HepG2 (cell line): ENCODE results near the gene DCAKD. TPM values are rescaled to one million over a fixed set of nuclear protein-coding genes. Genes with fewer than 3 reads are reported as not detected.

Experiments
- EHMT2 ChIP-seq: fragments of 200-600 bp; sonication (generic); IDR thresholded peaks from 2 replicates; pipeline ENCODE4 v1.7.0; 2017; ENCODE audit warnings: antibody characterized with exemption, low read depth, low read length, borderline replicate concordance
- HNF4G ChIP-seq, 2 experiments: sonication (generic) in 1 of 2; formaldehyde crosslinking in 1 of 2; IDR thresholded peaks; 2 replicates each; pipeline versions ENCODE4 v1.4.0 to v1.6.1; 2011 to 2020; ENCODE audit warnings: borderline replicate concordance in 2 of 2, low read depth in 2 of 2, mild to moderate bottlenecking in 2 of 2, low read length in 1 of 2, missing genetic modification reagents in 1 of 2, moderate library complexity in 1 of 2
- KDM4B ChIP-seq: sonication (generic); formaldehyde crosslinking; IDR thresholded peaks from 2 replicates; pipeline ENCODE4 v1.4.0; 2020; ENCODE audit warnings: missing genetic modification reagents
- MAFK ChIP-seq, 2 experiments: IDR thresholded peaks in 1 of 2; conservative IDR thresholded peaks in 1 of 2; 2 replicates each; pipeline ENCODE4 v1.6.1; 2011; ENCODE audit warnings: improper control_type of control experiment in 2 of 2, low read length in 2 of 2
- MTA3 ChIP-seq: sonication (generic); formaldehyde crosslinking; IDR thresholded peaks from 2 replicates; pipeline ENCODE4 v1.4.0; 2020; ENCODE audit warnings: missing genetic modification reagents
- NRL ChIP-seq: sonication (generic); formaldehyde crosslinking; IDR thresholded peaks from 2 replicates; pipeline ENCODE4 v1.5.0; 2020; ENCODE audit warnings: missing genetic modification reagents, mild to moderate bottlenecking, moderate library complexity, borderline replicate concordance
- PRPF4 ChIP-seq: fragments of 200-400 bp; formaldehyde crosslinking; IDR thresholded peaks from 2 replicates; pipeline ENCODE4 v1.6.1; 2016; ENCODE audit warnings: low read length, low read depth; ENCODE audit not compliant: poor library complexity, severe bottlenecking
- TP53 ChIP-seq: sonication (generic); formaldehyde crosslinking; conservative IDR thresholded peaks from 2 replicates; pipeline ENCODE4 v1.4.0; 2020; ENCODE audit warnings: missing genetic modification reagents
- ZBTB38 ChIP-seq: sonication (generic); formaldehyde crosslinking; IDR thresholded peaks from 2 replicates; pipeline ENCODE4 v1.5.1; 2020; ENCODE audit warnings: mild to moderate bottlenecking, missing genetic modification reagents
- ZMYM3 ChIP-seq: sonication (generic); formaldehyde crosslinking; IDR thresholded peaks from 2 replicates; pipeline ENCODE4 v1.5.1; 2020; ENCODE audit warnings: mild to moderate bottlenecking, missing genetic modification reagents
- ZNF20 ChIP-seq: sonication (generic); formaldehyde crosslinking; IDR thresholded peaks from 2 replicates; pipeline ENCODE4 v1.4.0; 2020; ENCODE audit warnings: mild to moderate bottlenecking, moderate library complexity, missing genetic modification reagents
- ZNF276 ChIP-seq: sonication (generic); formaldehyde crosslinking; IDR thresholded peaks from 2 replicates; pipeline ENCODE4 v1.4.0; 2020; ENCODE audit warnings: mild to moderate bottlenecking, low read depth, missing genetic modification reagents
- ZNF720 ChIP-seq: sonication (generic); formaldehyde crosslinking; IDR thresholded peaks from 2 replicates; pipeline ENCODE4 v1.4.0; 2020; ENCODE audit warnings: missing genetic modification reagents
- polyA plus RNA-seq, 8 experiments: library from polyadenylated mRNA; depleted of rRNA in 3 of 8; stranded (reverse) in 7 of 8; unstranded in 1 of 8; fragments of >200 nt; fragmentation: Illumina TruSeq in 4 of 8; extraction: Trizol in 4 of 8; gene quantifications; 2 replicates each; pipeline versions ENCODE4 v1.2.1 to v1.2.3, GENCODE V29; 2011 to 2016; ENCODE audit warnings: low read depth in 4 of 8, missing spikeins in 1 of 8, mixed read lengths in 1 of 8; ENCODE audit not compliant: insufficient read depth in 1 of 8
- total RNA-seq, 5 experiments: library from RNA; depleted of rRNA; stranded (reverse); fragments of >200 nt; fragmentation: Illumina TruSeq; extraction: Trizol; gene quantifications; 2 replicates each; pipeline ENCODE4 v1.2.3, GENCODE V29; 2016; ENCODE audit warnings: low read depth in 1 of 5
- TF ChIP-seq, protein P1 (sequence below): sonication (generic); formaldehyde crosslinking; IDR thresholded peaks from 2 replicates; pipeline ENCODE4 v1.5.0; 2020; ENCODE audit warnings: missing genetic modification reagents
- TF ChIP-seq, protein P2 (sequence below): sonication (generic); formaldehyde crosslinking; IDR thresholded peaks from 2 replicates; pipeline ENCODE4 v1.5.0; 2020; ENCODE audit warnings: mild to moderate bottlenecking, missing genetic modification reagents, moderate library complexity
- TF ChIP-seq, protein P3 (sequence below): IDR thresholded peaks from 2 replicates; pipeline ENCODE4 v1.6.1; 2016; ENCODE audit warnings: missing biosample characterization, missing genetic modification reagents, low read depth
- TF ChIP-seq, protein P4 (sequence below): sonication (generic); formaldehyde crosslinking; IDR thresholded peaks from 2 replicates; pipeline ENCODE4 v1.5.1; 2020; ENCODE audit warnings: missing genetic modification reagents, mild to moderate bottlenecking, borderline replicate concordance
- TF ChIP-seq, protein P5 (sequence below): sonication (generic); formaldehyde crosslinking; IDR thresholded peaks from 2 replicates; pipeline ENCODE4 v1.8.0; 2022; ENCODE audit warnings: low read depth, missing genetic modification reagents

Gene DCAKD
- total and polyA plus RNA-seq, 2 of the 13 experiments (the other 11 are each of a cell fraction or from before 2014, with no cell fraction given) = 25.9 to 29.2 TPM

DNA sequence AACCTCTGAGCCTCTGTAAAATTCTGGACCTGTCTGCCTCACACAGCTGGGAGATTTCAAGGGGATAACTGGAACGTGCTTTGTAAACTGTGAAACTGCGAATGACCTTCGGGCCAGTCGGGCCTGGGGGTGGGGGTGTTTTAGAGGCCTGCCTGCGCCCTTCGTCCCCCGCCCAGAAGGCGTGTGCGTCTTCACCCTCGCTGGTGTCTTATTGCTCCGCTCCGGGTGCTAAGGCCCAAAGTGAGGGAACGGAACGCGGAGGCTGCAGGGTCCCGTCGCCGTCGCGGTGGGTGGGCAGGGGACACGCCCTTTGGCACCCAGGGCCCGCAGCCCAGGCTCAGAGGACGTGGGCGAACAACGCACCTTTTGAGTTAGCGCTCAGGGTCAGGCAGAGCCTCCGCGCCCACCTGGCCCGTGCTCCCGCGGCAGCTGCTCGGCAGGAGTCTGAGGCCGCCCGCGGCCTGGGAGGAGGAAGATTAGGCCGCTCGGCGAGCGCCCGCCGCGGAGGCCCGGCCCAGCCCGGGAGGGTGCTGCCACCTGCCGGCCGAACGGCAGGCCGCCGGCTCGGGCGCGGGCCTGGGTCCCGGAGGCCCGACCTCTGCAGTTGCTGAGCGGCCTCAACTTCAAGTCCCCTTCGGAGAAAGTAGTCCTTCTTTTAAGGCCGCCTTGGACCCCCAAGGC is 29.7 kb downstream of the DCAKD start (continued):
- TF ChIP-seq, protein P1, sequence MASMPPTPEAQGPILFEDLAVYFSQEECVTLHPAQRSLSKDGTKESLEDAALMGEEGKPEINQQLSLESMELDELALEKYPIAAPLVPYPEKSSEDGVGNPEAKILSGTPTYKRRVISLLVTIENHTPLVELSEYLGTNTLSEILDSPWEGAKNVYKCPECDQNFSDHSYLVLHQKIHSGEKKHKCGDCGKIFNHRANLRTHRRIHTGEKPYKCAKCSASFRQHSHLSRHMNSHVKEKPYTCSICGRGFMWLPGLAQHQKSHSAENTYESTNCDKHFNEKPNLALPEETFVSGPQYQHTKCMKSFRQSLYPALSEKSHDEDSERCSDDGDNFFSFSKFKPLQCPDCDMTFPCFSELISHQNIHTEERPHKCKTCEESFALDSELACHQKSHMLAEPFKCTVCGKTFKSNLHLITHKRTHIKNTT (CRISPR knock-in tag) = no peak
- TF ChIP-seq ZNF720 (CRISPR knock-in tag) (no peak), HNF4G (IDR thresholded peaks at IDR 0.05; ENCODE audit: borderline replicate concordance, low read depth, low read length) (peak; percentile 60; the same call in 1 of the 2 replicates), HNF4G (CRISPR knock-in tag; IDR thresholded peaks at IDR 0.05; ENCODE audit: borderline replicate concordance, low read depth) (peak; percentile 75), MAFK (conservative IDR thresholded peaks at IDR 0.05 in 1 of 2, IDR thresholded peaks at IDR 0.05 in 1 of 2; ENCODE audit: low read length in 2 of 2) (no peak), ZBTB38 (CRISPR knock-in tag) (peak; percentile 88), MTA3 (no peak), TP53 (CRISPR knock-in tag) (0 out of 2 replicates have a peak, but pooled peaks have one; percentile 32), NRL (CRISPR knock-in tag) (no peak), ZNF20 (0 out of 2 replicates have a peak, but pooled peaks have one; percentile 24), ZNF276 (CRISPR knock-in tag) (peak; percentile 93; the same call in 1 of the 2 replicates), ZMYM3 (CRISPR knock-in tag) (peak; percentile 49; the same call in 1 of the 2 replicates), PRPF4 (no peak), KDM4B (CRISPR knock-in tag) (0 out of 2 replicates have a peak, but pooled peaks have one; percentile 22), EHMT2 (no peak)
- TF ChIP-seq, protein P2, sequence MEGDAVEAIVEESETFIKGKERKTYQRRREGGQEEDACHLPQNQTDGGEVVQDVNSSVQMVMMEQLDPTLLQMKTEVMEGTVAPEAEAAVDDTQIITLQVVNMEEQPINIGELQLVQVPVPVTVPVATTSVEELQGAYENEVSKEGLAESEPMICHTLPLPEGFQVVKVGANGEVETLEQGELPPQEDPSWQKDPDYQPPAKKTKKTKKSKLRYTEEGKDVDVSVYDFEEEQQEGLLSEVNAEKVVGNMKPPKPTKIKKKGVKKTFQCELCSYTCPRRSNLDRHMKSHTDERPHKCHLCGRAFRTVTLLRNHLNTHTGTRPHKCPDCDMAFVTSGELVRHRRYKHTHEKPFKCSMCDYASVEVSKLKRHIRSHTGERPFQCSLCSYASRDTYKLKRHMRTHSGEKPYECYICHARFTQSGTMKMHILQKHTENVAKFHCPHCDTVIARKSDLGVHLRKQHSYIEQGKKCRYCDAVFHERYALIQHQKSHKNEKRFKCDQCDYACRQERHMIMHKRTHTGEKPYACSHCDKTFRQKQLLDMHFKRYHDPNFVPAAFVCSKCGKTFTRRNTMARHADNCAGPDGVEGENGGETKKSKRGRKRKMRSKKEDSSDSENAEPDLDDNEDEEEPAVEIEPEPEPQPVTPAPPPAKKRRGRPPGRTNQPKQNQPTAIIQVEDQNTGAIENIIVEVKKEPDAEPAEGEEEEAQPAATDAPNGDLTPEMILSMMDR (CRISPR knock-in tag) = peak; percentile 79
- TF ChIP-seq, protein P3, sequence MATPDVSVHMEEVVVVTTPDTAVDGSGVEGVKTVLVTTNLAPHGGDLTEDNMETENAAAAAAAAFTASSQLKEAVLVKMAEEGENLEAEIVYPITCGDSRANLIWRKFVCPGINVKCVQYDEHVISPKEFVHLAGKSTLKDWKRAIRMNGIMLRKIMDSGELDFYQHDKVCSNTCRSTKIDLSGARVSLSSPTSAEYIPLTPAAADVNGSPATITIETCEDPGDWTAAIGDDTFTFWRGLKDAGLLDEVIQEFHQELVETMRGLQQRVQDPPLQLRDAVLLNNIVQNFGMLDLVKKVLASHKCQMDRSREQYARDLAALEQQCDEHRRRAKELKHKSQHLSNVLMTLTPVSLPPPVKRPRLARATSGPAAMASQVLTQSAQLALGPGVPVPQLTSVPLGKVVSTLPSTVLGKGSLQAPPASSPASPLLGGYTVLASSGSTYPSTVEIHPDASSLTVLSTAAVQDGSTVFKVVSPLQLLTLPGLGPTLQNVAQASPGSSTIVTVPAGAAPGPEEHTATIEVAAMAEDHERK (CRISPR knock-in tag) = no peak
- TF ChIP-seq, protein P4, sequence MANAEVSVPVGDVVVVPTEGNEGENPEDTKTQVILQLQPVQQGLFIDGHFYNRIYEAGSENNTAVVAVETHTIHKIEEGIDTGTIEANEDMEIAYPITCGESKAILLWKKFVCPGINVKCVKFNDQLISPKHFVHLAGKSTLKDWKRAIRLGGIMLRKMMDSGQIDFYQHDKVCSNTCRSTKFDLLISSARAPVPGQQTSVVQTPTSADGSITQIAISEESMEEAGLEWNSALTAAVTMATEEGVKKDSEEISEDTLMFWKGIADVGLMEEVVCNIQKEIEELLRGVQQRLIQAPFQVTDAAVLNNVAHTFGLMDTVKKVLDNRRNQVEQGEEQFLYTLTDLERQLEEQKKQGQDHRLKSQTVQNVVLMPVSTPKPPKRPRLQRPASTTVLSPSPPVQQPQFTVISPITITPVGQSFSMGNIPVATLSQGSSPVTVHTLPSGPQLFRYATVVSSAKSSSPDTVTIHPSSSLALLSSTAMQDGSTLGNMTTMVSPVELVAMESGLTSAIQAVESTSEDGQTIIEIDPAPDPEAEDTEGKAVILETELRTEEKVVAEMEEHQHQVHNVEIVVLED (CRISPR knock-in tag) = peak; percentile 72
- TF ChIP-seq, protein P5, sequence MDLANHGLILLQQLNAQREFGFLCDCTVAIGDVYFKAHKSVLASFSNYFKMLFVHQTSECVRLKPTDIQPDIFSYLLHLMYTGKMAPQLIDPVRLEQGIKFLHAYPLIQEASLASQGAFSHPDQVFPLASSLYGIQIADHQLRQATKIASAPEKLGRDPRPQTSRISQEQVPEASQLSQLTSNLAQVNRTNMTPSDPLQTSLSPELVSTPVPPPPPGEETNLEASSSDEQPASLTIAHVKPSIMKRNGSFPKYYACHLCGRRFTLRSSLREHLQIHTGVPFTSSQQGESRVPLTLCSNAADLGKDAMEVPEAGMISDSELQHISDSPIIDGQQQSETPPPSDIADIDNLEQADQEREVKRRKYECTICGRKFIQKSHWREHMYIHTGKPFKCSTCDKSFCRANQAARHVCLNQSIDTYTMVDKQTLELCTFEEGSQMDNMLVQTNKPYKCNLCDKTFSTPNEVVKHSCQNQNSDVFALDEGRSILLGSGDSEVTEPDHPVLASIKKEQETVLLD (CRISPR knock-in tag) = no peak
